OCI-LY1 (cell line): Measurements from ENCODE around the gene CYB5R3.

Source experiments
- H2AFZ ChIP-seq: fragments of 200-600 bp; sonication (generic), shearing (Covaris generic); 2 replicates; pipeline ENCODE4 v1.6.0; 2014; ENCODE audit warnings: antibody characterized with exemption, mild to moderate bottlenecking, low read length
- H3F3A ChIP-seq: fragments of 200-600 bp; sonication (generic), shearing (Covaris generic); 2 replicates; pipeline ENCODE4 v1.6.0; 2014; ENCODE audit warnings: mild to moderate bottlenecking, antibody characterized with exemption, low read length, moderate library complexity; ENCODE audit not compliant: insufficient read depth
- H3K27ac ChIP-seq: fragments of 200-600 bp; sonication (generic); 2 replicates; pipeline ENCODE4 v1.5.1; 2014; ENCODE audit warnings: low read length, mixed run types, mild to moderate bottlenecking, low read depth; ENCODE audit not compliant: poor library complexity, severe bottlenecking
- H3K27me3 ChIP-seq: fragments of 200-600 bp; sonication (generic); 2 replicates; pipeline ENCODE4 v1.6.0; 2014; ENCODE audit warnings: antibody characterized with exemption, mild to moderate bottlenecking, low read length, moderate library complexity; ENCODE audit not compliant: insufficient read depth
- H3K36me3 ChIP-seq: fragments of 200-600 bp; sonication (generic); 2 replicates; pipeline ENCODE4 v1.6.1; 2014; ENCODE audit warnings: mild to moderate bottlenecking, antibody characterized with exemption, low read length, moderate library complexity, mixed read lengths; ENCODE audit not compliant: insufficient read depth
- H3K4me1 ChIP-seq: fragments of 200-600 bp; sonication (generic); 2 replicates; pipeline ENCODE4 v1.5.1; 2014; ENCODE audit warnings: mild to moderate bottlenecking, low read length, moderate library complexity; ENCODE audit not compliant: insufficient read depth, severe bottlenecking
- H3K4me2 ChIP-seq: fragments of 200-600 bp; sonication (generic), shearing (Covaris generic); 2 replicates; pipeline ENCODE4 v1.6.1; 2014; ENCODE audit warnings: low read length
- H3K4me3 ChIP-seq: fragments of 200-600 bp; sonication (generic); 2 replicates; pipeline ENCODE4 v1.5.1; 2014; ENCODE audit warnings: low read length, low read depth, mild to moderate bottlenecking, mixed read lengths; ENCODE audit not compliant: poor library complexity, severe bottlenecking
- H3K79me2 ChIP-seq: fragments of 200-600 bp; shearing (Covaris generic); 2 replicates; pipeline ENCODE4 v1.6.1; 2016; ENCODE audit warnings: mixed run types, low read length, mixed read lengths; ENCODE audit not compliant: insufficient read depth
- H3K9ac ChIP-seq: fragments of 200-600 bp; sonication (generic), shearing (Covaris generic); 2 replicates; pipeline ENCODE4 v1.6.1; 2014; ENCODE audit warnings: mild to moderate bottlenecking, low read length, mixed read lengths
- H3K9me2 ChIP-seq: fragments of 200-600 bp; sonication (generic), shearing (Covaris generic); 2 replicates; pipeline ENCODE4 v1.6.1; 2014; ENCODE audit warnings: low read depth, mild to moderate bottlenecking, low read length, mixed read lengths
- H3K9me3 ChIP-seq: fragments of 200-600 bp; shearing (Covaris generic); 2 replicates; pipeline ENCODE4 v1.6.1; 2014; ENCODE audit warnings: low read length, mixed read lengths
- H4K20me1 ChIP-seq: fragments of 200-600 bp; sonication (generic), shearing (Covaris generic); 2 replicates; pipeline ENCODE4 v1.6.0; 2016; ENCODE audit warnings: mild to moderate bottlenecking, low read length; ENCODE audit not compliant: insufficient read depth
- EZH2 ChIP-seq: fragments of 200-600 bp; sonication (generic), shearing (Covaris generic); IDR thresholded peaks from 2 replicates; pipeline ENCODE4 v1.8.0; 2017; ENCODE audit warnings: borderline replicate concordance, mixed run types, mild to moderate bottlenecking, antibody characterized with exemption, low read length, moderate library complexity, mixed read lengths
- TF ChIP-seq, protein P1 (sequence below): fragments of 200-600 bp; sonication (generic), shearing (Covaris generic); IDR thresholded peaks from 2 replicates; pipeline ENCODE4 v1.5.1; 2017; ENCODE audit warnings: mild to moderate bottlenecking, antibody characterized with exemption, low read length, moderate library complexity, mixed read lengths

Gene CYB5R3

DNA sequence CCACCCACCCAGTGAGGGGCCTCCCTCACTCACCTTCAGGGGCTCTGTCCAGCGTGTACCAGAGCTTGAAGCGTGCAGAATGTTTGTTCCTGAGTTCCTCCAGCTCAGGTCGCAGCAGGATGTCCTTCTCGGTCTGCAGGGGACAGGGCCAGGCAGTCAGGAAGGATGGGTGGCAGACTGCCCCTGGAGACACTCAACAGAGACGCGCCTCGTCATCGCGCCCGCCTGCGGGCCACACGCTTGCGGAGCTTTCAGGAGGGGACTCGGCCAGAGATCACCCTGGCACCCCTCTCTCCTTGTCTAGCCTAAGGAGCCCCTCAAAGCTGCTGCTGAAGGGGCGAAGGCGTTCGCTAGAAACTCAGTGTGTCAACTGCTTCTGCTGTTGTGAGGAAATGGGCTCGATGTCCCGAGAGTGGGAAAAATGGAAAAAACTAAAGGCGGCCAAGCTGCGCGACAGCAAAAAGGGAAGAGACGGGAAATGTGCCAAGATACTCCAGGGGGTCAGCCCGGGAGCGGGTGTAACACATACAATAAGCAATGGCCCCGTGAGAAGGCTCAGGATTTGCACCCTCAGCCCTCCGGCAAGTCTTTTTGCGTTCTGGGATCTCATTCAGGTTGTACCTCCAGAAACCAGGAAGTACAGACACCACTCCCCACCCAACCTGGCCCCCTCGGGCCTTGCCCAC is 25.3 kb downstream of the CYB5R3 start:
- no peak overlapping the region for H2AFZ ChIP-seq
- peaks cover 20% of the 10 kb centered on the region for H3K4me1 ChIP-seq
- no peaks in the 10 kb centered on the region for H4K20me1 ChIP-seq
- H3K4me2 ChIP-seq, result peak overlapping the region; percentile 26; the same call in 1 of the 2 replicates
- H3K27ac ChIP-seq, result peak overlapping the region; percentile 76
- H3K36me3 ChIP-seq, result peaks cover 36% of the 10 kb centered on the region
- H3K27me3 ChIP-seq, result no peaks in the 10 kb centered on the region
- H3K9ac ChIP-seq, result no peak overlapping the region
- no peak for TF ChIP-seq EZH2
- TF ChIP-seq, protein P1, sequence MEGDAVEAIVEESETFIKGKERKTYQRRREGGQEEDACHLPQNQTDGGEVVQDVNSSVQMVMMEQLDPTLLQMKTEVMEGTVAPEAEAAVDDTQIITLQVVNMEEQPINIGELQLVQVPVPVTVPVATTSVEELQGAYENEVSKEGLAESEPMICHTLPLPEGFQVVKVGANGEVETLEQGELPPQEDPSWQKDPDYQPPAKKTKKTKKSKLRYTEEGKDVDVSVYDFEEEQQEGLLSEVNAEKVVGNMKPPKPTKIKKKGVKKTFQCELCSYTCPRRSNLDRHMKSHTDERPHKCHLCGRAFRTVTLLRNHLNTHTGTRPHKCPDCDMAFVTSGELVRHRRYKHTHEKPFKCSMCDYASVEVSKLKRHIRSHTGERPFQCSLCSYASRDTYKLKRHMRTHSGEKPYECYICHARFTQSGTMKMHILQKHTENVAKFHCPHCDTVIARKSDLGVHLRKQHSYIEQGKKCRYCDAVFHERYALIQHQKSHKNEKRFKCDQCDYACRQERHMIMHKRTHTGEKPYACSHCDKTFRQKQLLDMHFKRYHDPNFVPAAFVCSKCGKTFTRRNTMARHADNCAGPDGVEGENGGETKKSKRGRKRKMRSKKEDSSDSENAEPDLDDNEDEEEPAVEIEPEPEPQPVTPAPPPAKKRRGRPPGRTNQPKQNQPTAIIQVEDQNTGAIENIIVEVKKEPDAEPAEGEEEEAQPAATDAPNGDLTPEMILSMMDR, result no peak
- no peaks in the 10 kb centered on the region for H3K9me2 ChIP-seq
- no peak overlapping the region for H3K4me3 ChIP-seq
- H3K79me2 ChIP-seq, result no peaks in the 10 kb centered on the region
- no peaks in the 10 kb centered on the region for H3K9me3 ChIP-seq
- H3F3A ChIP-seq, result no peaks in the 10 kb centered on the region

DNA sequence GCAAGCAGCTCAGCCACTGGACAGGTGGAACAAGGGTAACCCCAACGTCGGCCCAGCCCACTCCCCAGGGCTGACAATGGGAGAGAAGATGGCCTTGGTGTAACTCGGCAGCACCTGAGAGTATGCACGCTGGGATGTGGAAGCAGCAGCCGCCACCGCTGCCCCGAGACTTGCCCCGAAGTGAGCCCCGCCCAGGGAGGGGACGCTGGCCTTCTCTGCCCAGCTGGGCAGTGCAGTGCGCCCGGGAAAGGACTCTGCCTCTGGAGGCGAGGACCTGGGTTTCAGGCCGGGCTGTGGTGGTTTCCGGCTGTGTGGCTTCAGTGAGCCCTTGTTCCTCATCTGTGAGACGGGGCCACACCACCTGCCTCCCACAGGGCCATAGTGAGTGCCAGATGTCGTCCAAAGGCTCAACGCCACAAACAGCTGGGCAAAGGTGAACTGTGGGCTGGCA is 25.9 kb downstream of the CYB5R3 start:
- H3K27me3 ChIP-seq, result no peaks in the 10 kb centered on the region
- H3K36me3 ChIP-seq, result peaks cover 31% of the 10 kb centered on the region
- H3K79me2 ChIP-seq, result no peaks in the 10 kb centered on the region
- H3K9ac ChIP-seq, result no peak overlapping the region
- H3K4me1 ChIP-seq, result peaks cover 20% of the 10 kb centered on the region
- TF ChIP-seq, protein P1, result no peak
- no peak for TF ChIP-seq EZH2
- H3K9me2 ChIP-seq, result no peaks in the 10 kb centered on the region
- H4K20me1 ChIP-seq, result no peaks in the 10 kb centered on the region
- no peaks in the 10 kb centered on the region for H3F3A ChIP-seq
- H2AFZ ChIP-seq, result no peak overlapping the region
- no peaks in the 10 kb centered on the region for H3K9me3 ChIP-seq
- H3K27ac ChIP-seq, result peak overlapping the region; percentile 76
- no peak overlapping the region for H3K4me3 ChIP-seq
- peak overlapping the region; percentile 26; the same call in 1 of the 2 replicates for H3K4me2 ChIP-seq

DNA sequence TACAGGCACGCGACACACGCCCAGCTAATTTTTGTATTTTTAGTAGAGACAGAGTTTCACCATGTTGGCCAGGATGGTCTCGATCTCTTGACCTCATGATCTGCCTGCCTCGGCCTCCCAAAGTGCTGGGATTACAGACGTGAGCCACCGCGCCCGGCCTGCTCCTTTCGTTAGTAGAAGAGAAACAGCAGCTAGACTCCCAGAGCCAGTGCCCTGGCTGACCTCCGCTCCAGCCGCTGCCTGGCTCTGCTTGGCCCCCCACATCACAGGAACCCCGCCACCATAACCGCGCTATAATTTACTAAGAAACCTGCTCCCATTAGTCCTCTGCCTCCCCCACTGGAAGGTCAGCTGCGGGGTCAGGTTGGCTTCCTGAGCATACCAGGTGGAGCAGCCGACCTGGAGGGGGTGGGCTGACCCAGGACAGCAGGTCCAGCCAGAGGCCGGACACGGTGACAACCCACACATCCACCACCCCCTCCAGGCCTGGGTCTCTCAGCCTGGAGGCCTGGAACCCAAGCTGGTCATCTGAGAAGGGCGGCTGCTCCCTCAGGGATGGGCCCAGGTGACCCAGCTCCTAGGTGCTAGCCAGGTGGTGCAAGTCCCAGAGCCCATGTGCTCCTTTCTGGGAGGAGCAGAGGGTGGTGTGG is 27.0 kb downstream of the CYB5R3 start:
- no peaks in the 10 kb centered on the region for H3K27me3 ChIP-seq
- H4K20me1 ChIP-seq, result no peaks in the 10 kb centered on the region
- no peak for TF ChIP-seq EZH2
- no peak overlapping the region for H3K27ac ChIP-seq
- H3K79me2 ChIP-seq, result no peaks in the 10 kb centered on the region
- peaks cover 20% of the 10 kb centered on the region for H3K36me3 ChIP-seq
- H3K9ac ChIP-seq, result no peak overlapping the region
- peaks cover 27% of the 10 kb centered on the region for H3K4me1 ChIP-seq
- no peaks in the 10 kb centered on the region for H3K9me3 ChIP-seq
- H3F3A ChIP-seq, result no peaks in the 10 kb centered on the region
- no peaks in the 10 kb centered on the region for H3K9me2 ChIP-seq
- no peak overlapping the region for H3K4me2 ChIP-seq
- H3K4me3 ChIP-seq, result no peak overlapping the region
- H2AFZ ChIP-seq, result no peak overlapping the region
